GM21390 (cell line): ENCODE measurements around the gene SLC11A1.

Experiments used
- ATAC-seq: cut with Tn5 transposase; IDR thresholded peaks from one replicate; pipeline ENCODE4 v1.9.1; 2021; ENCODE audit not compliant: unreplicated experiment

The SLC11A1 gene

DNA sequence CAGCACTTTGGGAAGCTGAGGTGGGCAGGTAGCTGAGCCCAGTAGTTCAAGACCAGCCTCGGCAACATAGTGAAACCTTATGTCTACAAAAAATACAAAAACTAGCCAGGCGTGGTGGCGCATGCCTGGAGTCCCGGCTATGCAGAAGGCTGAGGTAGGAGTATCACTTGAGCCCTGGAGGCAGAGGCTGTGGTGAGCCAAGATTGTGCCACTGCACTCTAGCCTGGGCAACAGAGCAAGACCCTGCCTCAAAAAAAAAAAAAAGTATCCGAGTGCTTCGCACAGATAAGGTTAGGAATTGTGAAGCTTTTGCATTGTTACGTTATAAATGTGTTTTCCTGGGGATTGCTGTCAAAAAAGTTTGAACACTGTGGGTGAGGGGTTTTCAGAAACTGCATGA, 21.7 kb downstream of the SLC11A1 start:
- ATAC-seq = no peak

DNA sequence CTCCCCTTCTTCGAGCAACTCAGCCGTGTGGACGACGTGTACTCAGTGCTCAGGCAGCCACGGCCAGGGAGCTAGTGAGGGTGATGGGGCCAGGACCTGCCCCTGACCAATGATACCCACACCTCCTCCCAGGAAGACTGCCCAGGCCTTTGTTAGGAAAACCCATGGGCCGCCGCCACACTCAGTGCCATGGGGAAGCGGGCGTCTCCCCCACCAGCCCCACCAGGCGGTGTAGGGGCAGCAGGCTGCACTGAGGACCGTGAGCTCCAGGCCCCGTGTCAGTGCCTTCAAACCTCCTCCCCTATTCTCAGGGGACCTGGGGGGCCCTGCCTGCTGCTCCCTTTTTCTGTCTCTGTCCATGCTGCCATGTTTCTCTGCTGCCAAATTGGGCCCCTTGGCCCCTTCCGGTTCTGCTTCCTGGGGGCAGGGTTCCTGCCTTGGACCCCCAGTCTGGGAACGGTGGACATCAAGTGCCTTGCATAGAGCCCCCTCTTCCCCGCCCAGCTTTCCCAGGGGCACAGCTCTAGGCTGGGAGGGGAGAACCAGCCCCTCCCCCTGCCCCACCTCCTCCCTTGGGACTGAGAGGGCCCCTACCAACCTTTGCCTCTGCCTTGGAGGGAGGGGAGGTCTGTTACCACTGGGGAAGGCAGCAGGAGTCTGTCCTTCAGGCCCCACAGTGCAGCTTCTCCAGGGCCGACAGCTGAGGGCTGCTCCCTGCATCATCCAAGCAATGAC, 22.4 kb downstream of the SLC11A1 start:
- ATAC-seq = no peak

DNA sequence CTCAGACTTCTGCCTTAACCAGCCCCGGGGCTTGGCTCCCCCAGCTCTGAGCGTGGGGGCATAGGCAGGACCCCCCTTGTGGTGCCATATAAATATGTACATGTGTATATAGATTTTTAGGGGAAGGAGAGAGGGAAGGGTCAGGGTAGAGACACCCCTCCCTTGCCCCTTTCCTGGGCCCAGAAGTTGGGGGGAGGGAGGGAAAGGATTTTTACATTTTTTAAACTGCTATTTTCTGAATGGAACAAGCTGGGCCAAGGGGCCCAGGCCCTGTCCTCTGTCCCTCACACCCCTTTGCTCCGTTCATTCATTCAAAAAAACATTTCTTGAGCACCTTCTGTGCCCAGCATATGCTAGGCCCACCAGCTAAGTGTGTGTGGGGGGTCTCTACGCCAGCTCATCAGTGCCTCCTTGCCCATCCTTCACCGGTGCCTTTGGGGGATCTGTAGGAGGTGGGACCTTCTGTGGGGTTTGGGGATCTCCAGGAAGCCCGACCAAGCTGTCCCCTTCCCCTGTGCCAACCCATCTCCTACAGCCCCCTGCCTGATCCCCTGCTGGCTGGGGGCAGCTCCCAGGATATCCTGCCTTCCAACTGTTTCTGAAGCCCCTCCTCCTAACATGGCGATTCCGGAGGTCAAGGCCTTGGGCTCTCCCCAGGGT, 23.1 kb downstream of the SLC11A1 start:
- ATAC-seq = no peak

DNA sequence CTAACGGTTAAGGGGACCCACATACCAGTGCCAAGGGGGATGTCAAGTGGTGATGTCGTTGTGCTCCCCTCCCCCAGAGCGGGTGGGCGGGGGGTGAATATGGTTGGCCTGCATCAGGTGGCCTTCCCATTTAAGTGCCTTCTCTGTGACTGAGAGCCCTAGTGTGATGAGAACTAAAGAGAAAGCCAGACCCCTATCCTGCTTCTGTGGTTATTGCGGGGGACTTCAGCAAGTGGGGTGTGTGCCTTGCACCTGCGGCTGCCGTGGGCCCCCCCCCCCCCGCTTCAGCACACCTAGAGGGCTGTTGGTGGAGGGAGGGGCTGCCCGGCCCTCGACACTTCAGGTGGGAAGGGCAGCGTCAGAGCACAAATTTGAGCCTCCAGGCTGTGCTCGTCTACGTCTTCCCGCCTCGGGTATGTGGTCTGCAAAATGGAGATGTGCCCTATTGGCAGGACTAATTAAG, 23.7 kb downstream of the SLC11A1 start:
- peak; percentile 16 for ATAC-seq

DNA sequence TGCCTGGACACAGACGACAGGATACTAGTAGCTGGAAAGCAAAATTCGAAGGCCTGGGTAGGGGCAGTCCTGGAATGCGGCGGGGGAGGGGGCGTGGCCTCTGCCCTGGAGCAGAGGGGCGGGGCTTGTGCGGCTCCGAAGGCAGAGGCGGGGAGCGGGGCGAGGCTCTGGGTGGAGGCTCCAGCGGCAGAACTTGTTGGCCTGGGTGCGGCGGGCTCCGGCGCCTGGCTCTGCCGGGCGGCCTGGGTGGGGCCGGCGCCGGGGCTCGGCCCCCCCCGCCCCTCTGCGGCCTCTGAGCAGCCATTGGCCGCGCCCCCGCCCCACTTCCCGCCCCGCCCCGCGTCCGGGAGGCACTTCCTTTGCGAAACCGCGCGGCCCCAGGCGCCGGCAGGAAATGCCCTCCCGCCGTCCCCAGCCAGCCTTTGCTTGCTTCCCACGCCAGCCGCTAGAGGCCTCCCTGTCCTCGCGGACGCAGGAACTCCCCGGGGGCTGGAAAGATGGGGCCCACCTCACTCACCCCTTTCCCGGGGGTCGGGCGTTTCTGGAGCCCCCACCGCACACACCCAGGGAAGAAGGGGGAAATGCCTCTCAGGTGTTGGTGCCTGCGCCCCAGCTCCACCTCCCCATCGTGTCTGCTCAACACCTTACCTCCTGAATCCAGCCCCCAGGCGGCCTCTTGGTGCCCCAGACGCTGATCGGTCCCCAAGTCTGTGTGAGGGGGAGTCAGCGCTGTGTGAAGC, 24.3 kb downstream of the SLC11A1 start:
- peak; percentile 74 for ATAC-seq

DNA sequence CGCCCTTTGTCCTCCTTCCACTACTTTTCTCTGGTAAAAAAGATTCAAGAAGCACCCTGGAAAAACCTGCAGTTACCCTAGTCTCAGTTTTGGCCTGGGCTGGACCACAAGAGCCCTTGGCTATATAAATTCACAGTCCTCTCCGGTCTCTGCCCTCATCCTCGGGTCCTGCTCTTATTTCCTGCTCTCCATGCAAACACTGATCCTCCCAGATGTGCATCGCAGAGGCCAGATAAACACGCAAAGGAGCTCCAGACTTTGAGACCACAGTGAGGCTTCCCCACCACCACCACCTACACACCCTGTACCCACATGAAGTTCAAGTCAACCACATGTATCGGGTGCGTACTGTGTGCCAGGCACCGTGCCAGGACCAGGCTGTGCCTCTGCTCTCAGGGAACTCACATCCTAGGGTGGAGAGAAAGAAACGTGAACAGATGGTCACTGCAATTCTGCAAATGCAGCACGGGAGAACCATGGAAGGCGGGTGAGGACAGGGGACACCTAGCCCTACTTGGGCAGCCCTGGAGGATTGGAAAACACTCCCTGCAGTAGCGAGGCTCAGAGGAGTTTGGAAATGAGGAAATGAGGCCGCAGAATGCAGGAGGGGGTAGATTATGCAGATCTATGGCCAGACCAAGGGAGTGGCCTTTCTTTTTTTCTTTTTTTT, 25.0 kb downstream of the SLC11A1 start:
- no peak for ATAC-seq

DNA sequence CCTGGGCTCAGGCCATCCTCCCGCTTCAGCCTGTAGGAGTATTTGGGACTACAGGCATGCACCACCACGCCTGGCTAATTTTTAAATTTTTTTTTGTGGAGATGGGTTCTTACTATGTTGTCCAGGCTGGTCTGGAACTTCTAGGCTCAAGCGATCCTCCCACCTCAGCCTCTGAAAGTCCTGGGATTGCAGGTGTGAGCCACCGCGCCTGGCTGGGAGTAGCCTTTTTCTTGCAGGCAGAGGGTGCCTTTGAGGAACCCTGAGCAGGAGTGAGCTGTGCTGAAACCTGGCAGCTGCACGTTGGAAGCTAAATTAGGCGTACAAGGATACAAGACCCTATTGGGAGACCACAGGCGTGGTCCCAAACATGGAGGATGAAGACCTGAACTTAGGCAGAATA, 25.6 kb downstream of the SLC11A1 start:
- no peak for ATAC-seq

DNA sequence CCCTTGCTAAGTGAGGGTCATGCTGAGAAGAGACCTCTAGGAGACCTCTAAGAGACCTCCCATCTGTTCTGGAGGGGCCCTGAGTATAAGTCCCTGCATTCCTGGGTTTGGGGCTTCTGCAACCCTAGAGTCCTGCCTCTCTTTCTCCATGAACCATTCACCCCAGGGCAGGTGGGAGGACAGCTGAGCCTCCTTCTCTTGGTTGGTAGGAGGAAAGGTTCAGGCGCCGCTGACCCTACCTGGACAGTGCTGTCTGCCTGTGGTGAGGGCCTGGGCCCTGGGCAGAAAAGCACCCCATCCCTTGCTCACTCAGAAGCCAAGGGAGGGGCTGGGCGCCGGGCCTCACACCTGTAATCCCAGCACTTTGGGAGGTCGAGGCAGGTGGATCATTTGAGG, 36.2 kb downstream of the SLC11A1 start:
- ATAC-seq = no peak

DNA sequence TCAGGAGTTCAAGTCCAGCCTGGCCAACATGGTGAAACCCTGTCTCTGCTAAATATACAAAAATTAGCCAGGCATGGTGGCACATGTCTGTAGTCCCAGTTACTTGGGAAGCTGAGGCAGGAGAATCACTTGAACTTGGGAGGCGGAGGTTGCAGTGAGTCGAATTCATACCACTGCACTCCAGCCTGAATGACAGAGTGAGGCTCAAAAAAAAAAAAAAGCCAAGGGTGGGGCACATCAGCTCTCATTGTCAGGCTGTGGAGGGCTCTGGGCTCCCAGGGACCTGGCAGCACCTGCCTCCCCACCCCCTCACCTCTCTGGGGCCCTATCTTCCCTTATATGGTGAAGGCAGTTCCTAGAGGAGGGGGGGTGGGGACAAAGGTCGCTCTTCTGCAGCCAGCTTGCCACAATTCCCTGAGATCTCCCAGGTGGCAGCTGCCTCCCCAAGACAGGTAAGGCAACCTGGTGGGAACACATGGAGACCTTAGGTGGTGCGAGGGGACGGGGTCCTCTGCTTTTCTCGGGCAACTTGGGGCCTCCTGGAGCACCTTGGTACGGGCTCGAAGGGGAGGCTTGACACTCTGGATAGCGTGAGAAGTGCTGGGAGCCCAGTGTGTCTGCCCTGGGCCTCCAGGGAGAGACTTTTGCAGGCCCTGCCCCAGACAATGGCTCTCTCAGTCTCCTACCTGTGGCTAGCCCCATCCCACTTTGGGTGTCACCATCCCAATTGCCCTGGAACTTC, 36.8 kb downstream of the SLC11A1 start, which contains the start of gene VIL1:
Gene VIL1, plus strand, starts transcription at position 407 of the 742 bp plus-strand sequence. CDS start 4,656 bp downstream, outside the sequence.
- no peak for ATAC-seq

DNA sequence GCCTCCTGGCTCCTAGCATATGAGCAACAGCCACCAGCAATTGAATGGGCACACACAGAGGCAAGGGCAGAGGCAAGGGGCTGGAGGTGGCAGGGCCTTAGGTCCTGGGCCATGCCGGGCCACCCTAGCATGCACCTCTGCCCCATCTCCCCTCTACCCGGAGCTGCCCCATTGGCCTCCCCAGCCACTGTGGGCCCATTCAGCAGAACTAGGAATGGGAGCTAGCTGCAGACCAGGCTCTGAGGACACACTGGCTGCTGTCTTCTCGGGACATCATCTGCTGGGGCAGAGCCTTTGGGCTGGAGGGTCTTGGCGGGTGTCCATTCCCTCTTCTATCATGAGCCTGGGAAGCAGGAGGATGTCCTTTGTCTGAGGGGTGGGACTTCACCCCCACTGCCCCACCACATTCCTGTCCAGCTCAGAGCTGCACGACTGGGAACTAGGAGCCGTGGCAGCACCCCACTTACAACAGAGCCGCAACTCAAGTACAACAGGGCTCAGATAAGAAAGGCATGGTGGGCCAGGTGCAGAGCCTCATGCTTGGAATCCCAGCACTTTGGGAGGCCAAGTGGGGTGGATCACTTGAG, 37.6 kb downstream of the SLC11A1 start:
- no peak for ATAC-seq

DNA sequence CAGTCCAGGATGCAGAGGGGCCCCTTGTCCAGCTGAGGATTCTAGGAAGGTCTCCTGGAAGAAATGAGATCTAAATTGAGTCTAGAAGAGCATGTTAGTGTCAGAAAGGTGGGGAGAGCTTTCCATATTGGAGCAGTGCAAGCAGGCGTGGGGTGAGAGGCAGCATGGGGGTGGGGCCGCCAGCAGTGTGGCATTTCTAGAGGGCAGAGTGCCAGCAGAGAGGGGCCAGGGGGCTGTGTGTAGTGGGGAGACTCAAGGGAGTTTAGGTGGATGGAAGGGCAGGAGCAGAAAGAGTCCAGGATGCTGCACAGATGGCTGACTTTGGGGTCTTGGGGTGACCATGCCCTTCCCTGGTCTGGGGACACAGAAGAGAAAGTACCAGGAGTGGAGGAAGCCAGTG, 39.0 kb downstream of the SLC11A1 start:
- ATAC-seq = no peak

DNA sequence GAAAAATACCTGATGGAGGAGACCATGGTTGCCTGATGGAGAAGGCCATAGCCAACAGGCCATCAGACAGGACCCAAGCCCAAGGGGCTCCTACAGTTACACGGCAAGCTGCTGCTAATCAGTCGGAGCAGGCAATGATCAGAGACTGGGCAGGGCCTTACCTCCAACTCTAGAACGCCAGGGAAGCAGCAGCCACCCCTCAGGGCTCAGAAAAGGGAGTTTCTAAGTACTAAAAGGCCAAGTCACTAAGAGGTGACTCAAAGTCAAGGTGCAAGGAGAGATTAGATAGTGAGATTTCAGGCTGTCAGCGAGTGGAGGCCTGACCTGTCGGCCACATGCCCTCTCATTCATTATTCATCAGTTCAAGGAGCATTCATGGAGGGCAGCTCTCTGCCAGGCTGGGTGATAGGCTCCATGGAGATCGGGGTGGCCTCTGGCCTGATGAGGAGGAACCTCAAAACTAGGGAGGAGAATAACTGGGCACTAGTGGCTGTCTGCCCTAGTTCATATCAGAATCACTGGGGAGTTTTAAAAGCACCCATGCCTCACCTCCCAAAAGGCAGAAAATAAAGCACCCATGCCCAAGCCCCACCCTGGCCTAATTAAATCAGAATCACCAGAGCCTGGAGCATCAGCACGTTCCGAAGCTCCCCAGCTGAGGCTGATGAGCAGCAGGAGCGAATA, 40.5 kb downstream of the SLC11A1 start:
- ATAC-seq = no peak

DNA sequence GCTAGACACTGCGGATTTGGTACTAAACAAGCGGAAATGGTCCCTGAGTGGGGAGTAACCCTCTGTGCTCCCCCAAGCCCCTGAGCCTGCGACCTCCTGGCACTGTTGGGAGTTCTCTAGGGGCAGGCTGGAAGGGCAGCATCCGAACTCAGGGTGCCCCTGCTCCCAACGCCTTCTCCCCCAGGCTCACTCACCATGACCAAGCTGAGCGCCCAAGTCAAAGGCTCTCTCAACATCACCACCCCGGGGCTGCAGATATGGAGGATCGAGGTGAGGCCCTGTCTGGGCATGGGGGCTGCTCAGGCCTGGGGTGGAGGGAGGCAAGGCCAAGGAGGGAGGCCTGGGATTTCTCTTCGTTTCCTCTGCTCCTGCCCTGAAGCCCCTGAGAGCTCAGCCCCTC, 41.5 kb downstream of the SLC11A1 start:
- no peak for ATAC-seq

DNA sequence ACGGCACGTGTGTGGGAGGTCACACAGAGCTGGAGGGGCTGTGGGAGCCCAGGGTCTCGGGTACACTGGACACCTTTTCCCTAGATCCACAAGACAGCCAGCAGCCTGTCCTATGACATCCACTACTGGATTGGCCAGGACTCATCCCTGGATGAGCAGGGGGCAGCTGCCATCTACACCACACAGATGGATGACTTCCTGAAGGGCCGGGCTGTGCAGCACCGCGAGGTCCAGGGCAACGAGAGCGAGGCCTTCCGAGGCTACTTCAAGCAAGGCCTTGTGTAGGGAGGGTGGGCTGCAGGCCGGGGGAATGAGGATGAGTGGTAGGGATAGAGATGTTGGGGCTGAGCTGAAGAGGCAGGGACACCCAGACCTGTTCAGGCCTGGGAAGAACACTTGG, 43.5 kb downstream of the SLC11A1 start:
- ATAC-seq = no peak

DNA sequence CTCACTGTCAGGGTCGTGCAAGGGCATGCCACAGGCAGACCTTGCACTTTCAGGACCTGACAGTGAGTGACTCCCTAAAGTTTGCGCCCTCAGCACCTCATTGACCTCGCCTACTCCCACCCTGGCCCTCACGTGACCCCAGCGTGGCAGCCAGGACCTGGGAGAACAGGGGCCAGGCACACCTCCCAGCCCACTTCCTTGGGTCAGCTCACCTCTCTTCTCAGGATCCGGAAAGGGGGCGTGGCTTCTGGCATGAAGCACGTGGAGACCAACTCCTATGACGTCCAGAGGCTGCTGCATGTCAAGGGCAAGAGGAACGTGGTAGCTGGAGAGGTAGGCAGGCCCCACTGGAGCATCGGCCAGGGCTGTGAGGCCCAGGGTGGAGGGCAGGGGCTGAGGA, 45.7 kb downstream of the SLC11A1 start:
- ATAC-seq = no peak

DNA sequence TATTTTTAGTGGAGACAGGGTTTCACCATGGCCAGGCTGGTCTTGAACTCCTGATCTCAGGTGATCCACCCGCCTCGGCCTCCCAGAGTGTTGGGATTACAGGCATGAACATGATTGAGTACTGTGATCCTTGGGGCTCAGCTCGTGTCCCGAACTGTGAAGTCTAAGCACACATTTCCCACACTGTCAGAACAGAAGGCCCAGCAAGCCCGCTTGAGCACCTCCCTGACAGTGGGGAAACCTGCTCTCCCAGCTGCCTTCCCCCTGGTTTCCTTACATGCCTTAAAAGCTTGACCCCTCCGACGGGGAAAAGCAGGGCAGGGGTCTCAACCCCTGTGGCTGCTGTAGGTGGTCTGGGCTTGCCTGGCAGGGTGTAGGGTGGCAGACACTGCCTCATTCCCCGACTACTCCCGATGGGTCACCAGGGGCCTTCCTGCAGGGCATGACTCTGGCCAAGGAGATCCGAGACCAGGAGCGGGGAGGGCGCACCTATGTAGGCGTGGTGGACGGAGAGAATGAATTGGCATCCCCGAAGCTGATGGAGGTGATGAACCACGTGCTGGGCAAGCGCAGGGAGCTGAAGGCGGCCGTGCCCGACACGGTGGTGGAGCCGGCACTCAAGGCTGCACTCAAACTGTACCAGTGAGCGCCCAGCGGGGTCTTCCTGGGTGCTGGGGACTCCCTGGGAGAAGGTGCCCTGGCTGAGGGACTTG, 46.9 kb downstream of the SLC11A1 start:
- no peak for ATAC-seq

DNA sequence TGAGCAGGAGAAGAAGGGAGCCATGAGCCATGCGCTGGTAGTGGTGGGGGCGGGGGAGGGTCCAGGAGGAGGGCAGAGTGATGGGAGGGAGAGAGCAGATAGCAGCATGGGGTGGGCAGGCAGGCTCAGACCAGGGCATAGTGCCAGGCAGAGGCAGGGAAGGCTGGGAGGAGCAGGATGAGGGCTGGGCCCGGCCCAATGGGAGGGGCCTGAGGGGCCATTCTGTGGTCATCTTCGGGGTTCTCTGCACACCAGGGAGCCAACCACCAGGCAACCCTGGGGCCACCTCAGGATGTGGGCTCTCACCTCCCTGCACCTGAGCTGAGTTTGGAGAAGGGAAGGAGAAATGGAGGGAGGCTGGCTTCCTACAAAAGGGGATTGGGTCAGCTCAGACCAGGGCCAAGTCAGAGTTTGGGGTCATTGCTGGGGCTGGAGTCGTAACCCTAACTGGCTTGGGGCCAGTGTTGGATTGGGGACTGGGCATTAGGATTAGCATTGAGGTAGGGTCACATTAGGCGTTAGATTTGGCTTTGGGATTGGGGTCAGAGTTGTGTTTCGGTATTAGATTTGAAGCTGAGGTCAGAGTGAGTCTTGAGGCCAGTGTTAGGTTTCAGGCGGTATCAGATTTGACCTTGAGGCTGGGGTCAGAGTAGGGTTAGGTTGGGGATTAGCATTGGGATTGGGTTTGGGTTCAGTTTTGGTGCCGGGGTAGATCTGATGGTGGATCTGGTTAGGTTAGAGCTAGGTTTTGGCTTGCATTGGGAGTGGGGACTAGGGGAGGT, 48.0 kb downstream of the SLC11A1 start:
- ATAC-seq = no peak

DNA sequence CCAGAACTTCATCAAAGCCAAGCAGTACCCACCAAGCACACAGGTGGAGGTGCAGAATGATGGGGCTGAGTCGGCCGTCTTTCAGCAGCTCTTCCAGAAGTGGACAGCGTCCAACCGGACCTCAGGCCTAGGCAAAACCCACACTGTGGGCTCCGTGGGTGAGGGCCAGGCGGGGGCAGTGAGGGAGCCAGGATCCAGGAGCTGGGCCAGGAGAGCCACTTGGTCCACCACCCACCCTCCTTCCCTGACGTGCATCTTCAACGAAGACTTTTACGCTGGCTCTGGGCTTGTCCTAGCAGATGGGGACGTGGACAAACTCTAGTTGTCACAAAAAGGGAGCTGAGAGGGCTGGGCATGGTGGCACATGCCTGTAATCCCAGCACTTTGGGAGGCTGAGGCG, 48.6 kb downstream of the SLC11A1 start:
- no peak for ATAC-seq
